GM23338 (cell line): ENCODE measurements around the gene LPP.

Experiments used
- CTCF ChIP-seq, 2 experiments: fragments of 200-600 bp in 1 of 2; sonication (generic) in 1 of 2; conservative IDR thresholded peaks; 2 replicates each; pipeline versions ENCODE4 v1.5.1 to v1.6.1; 2016 to 2017; ENCODE audit warnings: antibody characterized with exemption in 2 of 2, low read depth in 2 of 2, mild to moderate bottlenecking in 2 of 2, moderate library complexity in 1 of 2
- ETS1 ChIP-seq: IDR thresholded peaks from 2 replicates; pipeline ENCODE4 v1.6.1; 2016; ENCODE audit warnings: antibody characterized with exemption
- EZH2 ChIP-seq: fragments of 200-600 bp; sonication (generic); IDR thresholded peaks from one replicate; pipeline ENCODE4 v1.8.0; 2017; ENCODE audit warnings: antibody characterized with exemption, mild to moderate bottlenecking, low read depth; ENCODE audit not compliant: unreplicated experiment

- no peak for TF ChIP-seq CTCF (conservative IDR thresholded peaks at IDR 0.05; ENCODE audit: low read depth in 2 of 2)
- TF ChIP-seq EZH2, result no peak
- TF ChIP-seq ETS1, result no peak
Observed at GRCh38 chr3:188150982-188151381, 3.0 kb upstream of the LPP start.
